Daoy (cell line): ENCODE measurements around the gene NAA30. TPM values are rescaled to one million over a fixed set of nuclear protein-coding genes. Genes with fewer than 3 reads are reported as not detected.

Experiments
- total RNA-seq: library from RNA; depleted of rRNA; stranded (reverse); fragments of >200 nt; shearing (Covaris generic); gene quantifications from 2 replicates; pipeline ENCODE4 v1.2.3, GENCODE V29; 2014; rRNA removed

Gene NAA30
- total RNA-seq, 1 experiment from 2014 or later: 24.5 TPM

Other genes starting within 250 kb of the NAA30 start
- gene EXOC5, start 121.7 kb upstream of the NAA30 start, total RNA-seq: 80.3 and 109 TPM in 2 replicates
- gene AP5M1, start 121.6 kb upstream of the NAA30 start, total RNA-seq: 37.0 and 44.6 TPM in 2 replicates
- gene CCDC198, start 103.3 kb downstream of the NAA30 start, total RNA-seq: 0.46 TPM in 1 of 2 replicates, not detected in the other